COLO829 (cell line): ENCODE measurements around the gene PTTG1IP.

Source experiments
- DNase-seq: peaks from one replicate; pipeline ENCODE4 v3.0.0; 2012; ENCODE audit warnings: low spot score

PTTG1IP gene

DNA sequence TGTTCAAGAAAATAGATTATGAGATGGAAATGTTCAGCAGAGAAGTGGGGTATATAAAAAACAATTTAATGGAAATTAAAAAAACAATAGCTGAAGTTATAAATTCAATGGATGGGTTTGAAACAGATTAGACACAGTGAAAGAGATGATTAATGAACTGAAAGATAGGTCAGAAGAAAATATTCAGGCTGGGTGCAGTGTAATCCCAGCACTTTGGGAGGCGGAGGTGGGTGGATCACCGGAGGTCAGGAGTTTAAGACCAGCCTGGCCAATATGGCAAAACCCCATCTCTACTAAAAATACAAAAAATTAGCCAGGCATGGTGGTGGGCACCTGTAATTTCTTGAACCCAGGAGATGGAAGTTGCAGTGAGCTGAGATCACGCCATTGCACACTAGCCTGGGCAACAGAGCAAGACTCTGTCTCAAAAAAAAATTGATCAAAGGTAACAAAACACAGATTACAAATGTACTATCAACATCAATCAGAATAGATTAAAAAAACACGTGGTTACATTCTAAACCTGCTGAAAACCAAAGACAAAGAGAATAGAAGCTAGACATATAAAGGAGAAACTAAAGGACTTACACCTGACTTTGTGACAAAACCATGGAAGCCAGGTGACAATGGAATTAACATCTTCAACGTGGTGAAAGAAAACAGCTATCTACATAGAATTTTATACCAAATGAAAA lies 50.9 kb downstream of the PTTG1IP start:
- no peak for DNase-seq

GRCh38 chr21:44820851-44821250 lies 52.6 kb downstream of the PTTG1IP start:
- no peak for DNase-seq

GRCh38 chr21:44819283-44820243 lies 53.9 kb downstream of the PTTG1IP start:
- no peak for DNase-seq

- no peak for DNase-seq
Measured at GRCh38 chr21:44818640-44819011, 54.9 kb downstream of the PTTG1IP start.

DNA sequence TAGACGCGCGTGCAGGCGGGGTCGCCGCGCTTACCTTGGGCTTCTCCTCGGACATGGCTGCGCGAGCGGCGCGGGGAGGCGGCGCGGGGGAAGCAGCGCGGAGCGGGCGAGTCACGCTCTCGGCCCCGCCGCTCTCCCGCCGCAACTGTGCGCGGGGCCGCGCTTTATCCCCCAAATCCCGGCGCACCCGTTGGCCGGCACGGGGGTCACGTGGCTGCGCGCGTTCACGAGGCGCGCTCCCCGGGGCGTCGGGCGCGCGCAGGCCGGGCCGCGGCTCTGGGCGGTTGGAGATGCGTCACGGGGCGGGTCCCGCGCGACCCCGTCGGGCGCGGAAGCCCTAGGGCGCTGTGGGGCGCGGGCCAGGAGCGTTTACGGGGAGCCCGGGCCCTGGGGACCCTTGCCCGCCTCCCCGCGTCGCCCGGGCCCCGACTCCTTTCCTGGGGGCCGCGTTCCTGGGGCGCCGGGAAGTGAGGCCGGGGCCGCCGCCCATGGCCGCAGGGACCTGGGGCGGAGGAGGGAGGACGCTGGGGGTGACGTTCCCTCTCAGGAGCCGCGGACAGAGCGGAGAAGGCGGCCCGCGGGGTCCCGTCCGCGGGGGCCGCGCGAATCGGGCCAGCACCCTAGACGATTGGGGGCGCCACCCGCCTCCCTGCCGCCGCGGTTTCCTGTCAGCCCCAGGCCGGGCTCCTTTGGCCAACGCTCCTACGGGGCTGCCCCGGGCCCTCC lies 55.4 kb downstream of the PTTG1IP start, which contains the start of gene SUMO3:
TSS of gene SUMO3 (minus strand) at position 149 of the 726 bp plus-strand sequence. CDS start at position 55, 94 bp downstream.
- DNase-seq = peak; percentile 66

- peak; percentile 91 for DNase-seq
Measured at GRCh38 chr21:44817506-44817880, 56.0 kb downstream of the PTTG1IP start.

GRCh38 chr21:44816761-44817505 lies 56.6 kb downstream of the PTTG1IP start:
- DNase-seq = no peak

- DNase-seq = no peak
Measured at GRCh38 chr21:44815852-44816628, 57.5 kb downstream of the PTTG1IP start.

- DNase-seq = no peak
Measured at GRCh38 chr21:44815225-44815624, 58.3 kb downstream of the PTTG1IP start.

DNA sequence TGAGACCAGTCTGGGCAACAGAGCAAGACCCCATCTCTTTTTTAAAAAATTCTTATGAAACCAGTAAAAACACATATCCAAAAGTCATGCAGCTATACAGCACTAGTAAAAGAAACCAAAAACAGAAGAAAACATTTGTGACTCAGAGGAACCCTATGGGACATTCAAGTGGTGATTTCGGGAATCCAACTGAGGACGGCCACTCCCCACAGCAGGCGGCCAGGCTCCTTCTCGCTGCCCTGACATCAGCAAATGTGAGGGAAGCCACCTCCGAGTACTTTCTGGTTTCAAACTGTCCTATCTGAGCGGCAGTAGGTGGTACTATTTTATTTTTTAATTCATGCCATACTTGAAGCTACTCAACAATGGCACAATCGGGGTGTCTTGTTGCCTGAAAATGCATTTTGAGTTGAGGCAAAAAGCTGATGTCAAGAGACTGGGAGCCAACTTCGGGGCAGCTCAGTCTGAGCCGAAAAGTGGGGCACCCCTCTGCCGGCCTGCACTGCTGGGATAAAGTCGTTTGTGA lies 58.9 kb downstream of the PTTG1IP start:
- no peak for DNase-seq

DNA sequence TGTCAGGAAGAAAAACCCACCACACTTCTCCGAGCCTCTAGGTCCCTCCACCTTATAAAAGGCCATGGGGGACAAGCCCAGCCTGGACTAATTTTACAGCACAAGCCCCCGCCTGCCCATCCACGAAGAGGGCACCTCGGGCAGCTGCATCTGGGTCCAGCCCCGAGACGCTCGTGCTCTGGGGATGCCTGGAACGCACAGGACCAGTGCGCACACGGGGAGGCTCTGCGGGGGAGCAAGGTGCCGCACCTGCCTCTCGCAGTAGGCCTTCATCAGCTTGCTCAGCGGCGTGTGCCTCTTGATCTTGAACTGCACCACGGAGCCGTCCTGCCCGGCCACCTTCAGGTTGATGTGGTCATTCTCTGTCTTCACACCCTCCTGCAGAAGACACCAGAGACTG lies 59.8 kb downstream of the PTTG1IP start:
- no peak for DNase-seq

DNA sequence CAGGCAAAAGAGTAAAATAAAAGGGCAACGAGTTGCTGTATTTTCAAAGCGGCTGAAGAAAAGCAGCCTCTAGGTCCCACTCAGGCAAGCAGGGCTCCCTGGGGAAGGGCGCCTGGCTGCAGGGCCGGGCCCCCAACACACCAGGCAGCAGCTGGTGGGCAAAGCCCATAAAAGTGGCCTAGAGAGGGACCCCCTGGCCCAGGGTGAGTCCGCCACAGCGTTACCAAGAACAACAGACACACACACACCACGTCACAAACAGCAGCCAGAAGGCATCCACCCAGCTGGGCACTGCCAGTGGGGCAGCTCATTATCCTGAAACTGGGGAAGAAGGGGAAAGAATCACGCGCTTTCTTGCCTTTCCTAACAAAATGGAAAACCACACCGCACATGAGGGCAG lies 60.3 kb downstream of the PTTG1IP start:
- DNase-seq = no peak

GRCh38 chr21:44812640-44813039 lies 60.9 kb downstream of the PTTG1IP start:
- no peak for DNase-seq

- DNase-seq = no peak
Measured at GRCh38 chr21:44810779-44811178, 62.7 kb downstream of the PTTG1IP start.

DNA sequence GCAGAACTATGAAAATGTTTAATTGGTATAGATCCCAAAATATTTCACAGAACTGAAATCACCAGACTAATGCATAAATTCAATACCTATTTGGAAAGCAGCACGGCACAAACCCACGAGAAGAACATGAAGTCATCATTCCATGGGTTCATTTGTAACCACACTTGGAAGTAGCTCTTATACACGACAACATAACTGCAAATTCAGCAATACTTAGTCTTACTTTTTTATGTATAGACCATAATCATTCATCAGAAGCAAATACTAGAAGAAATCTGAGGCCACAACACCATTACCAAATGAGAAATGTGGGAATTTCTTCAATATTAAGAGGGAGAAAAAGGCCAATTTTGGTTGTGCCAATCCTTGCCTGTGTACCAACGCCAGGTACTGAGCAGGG lies 67.6 kb downstream of the PTTG1IP start:
- DNase-seq = no peak

DNA sequence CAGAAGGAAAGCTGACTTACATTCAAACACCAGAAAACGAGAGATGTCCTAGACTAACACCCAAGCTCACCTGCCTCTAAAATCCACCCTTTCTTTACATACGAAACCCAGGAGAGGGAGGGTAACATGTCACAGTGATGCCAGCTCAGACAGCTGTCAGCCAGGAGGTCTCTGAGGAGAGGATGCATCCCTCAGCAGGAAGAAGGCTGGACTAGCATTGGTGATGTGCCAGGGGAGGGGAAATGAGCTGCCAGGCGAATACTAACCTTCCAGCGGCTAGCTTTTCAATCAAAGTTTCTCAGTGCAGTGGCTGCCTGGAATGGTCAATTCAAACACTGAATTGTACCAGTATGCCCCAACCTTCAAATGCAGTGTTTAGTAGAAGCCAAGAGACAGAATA lies 68.3 kb downstream of the PTTG1IP start:
- DNase-seq = no peak

- DNase-seq = no peak
Measured at GRCh38 chr21:44804762-44805161, 68.7 kb downstream of the PTTG1IP start.

- no peak for DNase-seq
Measured at GRCh38 chr21:44803651-44804050, 69.8 kb downstream of the PTTG1IP start.

DNA sequence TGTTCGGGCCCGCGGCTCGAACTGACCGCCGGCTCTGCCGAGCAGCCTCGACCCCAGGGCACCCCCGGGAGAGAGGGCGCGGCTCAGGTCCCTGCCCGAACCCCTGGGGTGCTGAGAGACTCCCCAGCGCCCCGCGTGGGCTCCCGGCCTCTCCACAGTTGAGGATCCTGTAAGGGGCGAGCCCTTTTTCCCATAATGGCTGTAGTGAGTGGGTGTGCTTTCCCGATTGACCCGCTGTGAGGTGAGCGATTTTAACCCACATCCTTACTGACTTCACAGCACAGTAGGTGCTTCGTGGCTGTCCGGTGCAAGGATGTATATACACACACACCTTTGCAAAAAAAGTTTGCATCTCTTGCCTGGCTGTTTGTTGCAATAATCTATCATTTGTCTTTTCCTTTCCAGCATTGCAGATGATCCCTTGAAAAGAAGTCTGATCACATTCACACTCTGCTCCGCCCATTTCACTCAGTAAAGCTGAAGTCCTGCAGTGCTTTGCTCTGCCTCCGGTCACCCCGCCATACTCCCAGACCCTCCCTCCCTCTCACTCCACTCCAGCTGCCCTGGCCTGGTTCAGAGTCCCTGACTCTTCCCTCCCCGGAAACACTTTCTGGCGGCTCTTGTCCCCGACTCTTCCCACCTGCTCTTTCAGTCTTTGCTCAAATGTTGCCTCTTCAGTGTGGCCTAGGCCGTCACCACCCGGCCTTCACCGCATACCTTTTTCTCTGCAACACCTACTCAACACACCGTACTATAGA lies 70.9 kb downstream of the PTTG1IP start:
- peak; percentile 29 for DNase-seq
